GM23338 (cell line): Measurements from ENCODE around the gene PKD1L1. TPM values are rescaled to one million over a fixed set of nuclear protein-coding genes. Genes with fewer than 3 reads are reported as not detected.

Experiments used
- ATAC-seq: fragments of 200-7000 bp; cut with Tn5 transposase; 3 replicates; pipeline ENCODE4 v1.9.1; 2020
- DNase-seq: peaks from one replicate; pipeline ENCODE4 v3.0.0-alpha.2; 2015; ENCODE audit warnings: low spot score
- H2AFZ ChIP-seq: fragments of 200-600 bp; sonication (generic); 2 replicates; pipeline ENCODE4 v1.8.0; 2016; ENCODE audit warnings: antibody characterized with exemption, mild to moderate bottlenecking, moderate library complexity
- H3F3A ChIP-seq: fragments of 200-600 bp; sonication (generic); replicated peaks from 2 replicates; pipeline ENCODE4 v1.8.0; 2017; ENCODE audit warnings: antibody characterized with exemption, mixed run types, low read depth
- H3K27ac ChIP-seq: fragments of 200-600 bp; sonication (generic); 2 replicates; pipeline ENCODE4 v1.6.1; 2016; ENCODE audit warnings: low read depth
- H3K27me3 ChIP-seq: fragments of 200-600 bp; sonication (generic); 2 replicates; pipeline ENCODE4 v1.8.0; 2016; ENCODE audit warnings: mild to moderate bottlenecking, mixed run types, moderate library complexity; ENCODE audit not compliant: insufficient read depth
- H3K36me3 ChIP-seq: fragments of 200-600 bp; sonication (generic); 2 replicates; pipeline ENCODE4 v1.8.0; 2016; ENCODE audit warnings: mild to moderate bottlenecking; ENCODE audit not compliant: insufficient read depth
- H3K4me1 ChIP-seq: fragments of 200-600 bp; sonication (generic); 2 replicates; pipeline ENCODE4 v1.8.0; 2016; ENCODE audit warnings: mild to moderate bottlenecking, moderate library complexity; ENCODE audit not compliant: insufficient read depth
- H3K4me2 ChIP-seq: fragments of 200-600 bp; sonication (generic); 2 replicates; pipeline ENCODE4 v1.7.1; 2017; ENCODE audit warnings: mixed run types
- H3K4me3 ChIP-seq: fragments of 200-600 bp; sonication (generic); 2 replicates; pipeline ENCODE4 v1.6.1; 2016; ENCODE audit warnings: mixed run types
- H3K79me2 ChIP-seq: fragments of 200-600 bp; sonication (generic); replicated peaks from 2 replicates; pipeline ENCODE4 v1.8.0; 2017; ENCODE audit warnings: mild to moderate bottlenecking; ENCODE audit not compliant: insufficient read depth
- H3K9me2 ChIP-seq: fragments of 200-600 bp; sonication (generic); 2 replicates; pipeline ENCODE4 v1.8.0; 2017; ENCODE audit not compliant: insufficient read depth
- H4K20me1 ChIP-seq: fragments of 200-600 bp; sonication (generic); replicated peaks from 2 replicates; pipeline ENCODE4 v1.8.0; 2017; ENCODE audit warnings: mild to moderate bottlenecking; ENCODE audit not compliant: insufficient read depth
- H3K27ac Mint-ChIP-seq: 2 replicates; pipeline ENCODE4 v1.8.0; 2020; ENCODE audit warnings: inconsistent platforms, mild to moderate bottlenecking, moderate library complexity, mixed read lengths
- H3K27me3 Mint-ChIP-seq: 3 replicates; pipeline ENCODE4 v1.8.0; 2022; ENCODE audit warnings: low read depth, mild to moderate bottlenecking, moderate library complexity, mixed read lengths, inconsistent platforms; ENCODE audit not compliant: insufficient read depth, poor library complexity
- H3K36me3 Mint-ChIP-seq: 3 replicates; pipeline ENCODE4 v1.8.0; 2021; ENCODE audit warnings: low read depth, mild to moderate bottlenecking, inconsistent platforms, moderate library complexity, mixed read lengths
- H3K4me1 Mint-ChIP-seq: 3 replicates; pipeline ENCODE4 v1.8.0; 2020; ENCODE audit warnings: mild to moderate bottlenecking, inconsistent platforms, mixed read lengths
- H3K4me3 Mint-ChIP-seq: 3 replicates; pipeline ENCODE4 v1.8.0; 2021; ENCODE audit warnings: moderate library complexity, mild to moderate bottlenecking, inconsistent platforms, mixed read lengths
- H3K9me3 Mint-ChIP-seq: 3 replicates; pipeline ENCODE4 v1.8.0; 2020; ENCODE audit warnings: moderate library complexity, mild to moderate bottlenecking, inconsistent platforms, mixed read lengths
- CREB1 ChIP-seq: fragments of 250-450 bp; sonication (Bioruptor Pico); IDR thresholded peaks from 2 replicates; pipeline ENCODE4 v1.5.0; 2020; ENCODE audit warnings: low read depth, mild to moderate bottlenecking, moderate library complexity
- EZH2 ChIP-seq: fragments of 200-600 bp; sonication (generic); IDR thresholded peaks from one replicate; pipeline ENCODE4 v1.8.0; 2017; ENCODE audit warnings: antibody characterized with exemption, mild to moderate bottlenecking, low read depth; ENCODE audit not compliant: unreplicated experiment
- EZH2phosphoT487 ChIP-seq: fragments of 200-600 bp; sonication (generic); IDR thresholded peaks from one replicate; pipeline ENCODE4 v1.8.1; 2018; ENCODE audit warnings: antibody characterized with exemption; ENCODE audit not compliant: unreplicated experiment
- NANOG ChIP-seq: IDR thresholded peaks from 2 replicates; pipeline ENCODE4 v1.6.1; 2016; ENCODE audit warnings: antibody characterized with exemption, borderline replicate concordance
- POLR2AphosphoS5 ChIP-seq: IDR thresholded peaks from 2 replicates; pipeline ENCODE4 v1.6.1; 2016; ENCODE audit warnings: antibody characterized with exemption, low read depth
- ZNF114 ChIP-seq: fragments of 250-450 bp; sonication (Bioruptor Pico); IDR thresholded peaks from 2 replicates; pipeline ENCODE4 v1.5.0; 2020; ENCODE audit warnings: mild to moderate bottlenecking, moderate library complexity
- ZNF331 ChIP-seq: fragments of 250-450 bp; sonication (Bioruptor Pico); IDR thresholded peaks from 2 replicates; pipeline ENCODE4 v1.5.0; 2020; ENCODE audit warnings: low read depth, mild to moderate bottlenecking, moderate library complexity
- polyA plus RNA-seq: library from polyadenylated mRNA; unstranded; fragments of >200 nt; fragmentation: Nextera tagmentation; extraction: Ambion mirVana; gene quantifications from 2 replicates; pipeline ENCODE4 v1.2.1, GENCODE V29; 2016
- total RNA-seq: library from RNA; depleted of rRNA; stranded (reverse); fragments of >200 nt; shearing (Covaris generic); gene quantifications from 2 replicates; pipeline ENCODE4 v1.2.3, GENCODE V29; 2014
- TF ChIP-seq, protein P1 (sequence below): IDR thresholded peaks from one replicate; pipeline ENCODE4 v1.6.1; 2018; ENCODE audit warnings: antibody characterized with exemption; ENCODE audit not compliant: unreplicated experiment
- TF ChIP-seq, protein P2 (sequence below), 2 experiments: fragments of 200-600 bp in 1 of 2; sonication (generic) in 1 of 2; conservative IDR thresholded peaks; 2 replicates each; pipeline versions ENCODE4 v1.5.1 to v1.6.1; 2016 to 2017; ENCODE audit warnings: antibody characterized with exemption in 2 of 2, low read depth in 2 of 2, mild to moderate bottlenecking in 2 of 2, moderate library complexity in 1 of 2
- TF ChIP-seq, protein P3 (sequence below): fragments of 250-450 bp; sonication (Bioruptor Pico); IDR thresholded peaks from 2 replicates; pipeline ENCODE4 v1.5.0; 2020; ENCODE audit warnings: mild to moderate bottlenecking, moderate library complexity
- TF ChIP-seq, protein P4 (sequence below): IDR thresholded peaks from 2 replicates; pipeline ENCODE4 v1.6.1; 2016; ENCODE audit warnings: antibody characterized with exemption

PKD1L1 gene
- total and polyA plus RNA-seq, 2 experiments from 2014 or later, result 0.03 TPM; not detected in 1

DNA sequence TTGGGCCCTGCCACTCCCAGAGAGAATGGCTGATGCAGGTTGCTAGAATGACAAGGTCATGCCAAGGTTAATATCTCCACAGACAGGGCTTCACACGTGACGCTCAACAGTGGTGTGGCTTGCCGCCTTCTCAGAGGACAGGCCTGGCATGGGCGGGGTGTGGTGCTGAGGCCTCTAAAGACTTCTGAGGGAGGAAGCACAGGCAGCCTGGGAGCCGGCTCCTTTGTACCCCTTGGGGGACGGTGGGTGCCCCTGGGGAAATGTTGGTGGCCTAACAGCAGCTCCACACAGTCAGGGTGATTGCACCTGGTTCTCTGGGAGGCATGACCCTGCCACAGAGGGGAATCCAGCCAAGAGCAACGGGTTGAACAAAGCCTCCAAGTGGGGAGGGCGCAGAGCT lies 115.1 kb downstream of the PKD1L1 start:
- Histone ChIP-seq H3K4me1 (no peaks in the 10 kb centered on the region), H3K4me3 (no peak overlapping the region), H3K4me2 (no peak overlapping the region), H3F3A (no peaks in the 10 kb centered on the region), H4K20me1 (no peaks in the 10 kb centered on the region), H2AFZ (no peak overlapping the region), H3K36me3 (no peaks in the 10 kb centered on the region), H3K27ac (no peak overlapping the region), H3K79me2 (no peaks in the 10 kb centered on the region), H3K27me3 (no peaks in the 10 kb centered on the region), H3K9me2 (no peaks in the 10 kb centered on the region)
- Mint-ChIP-seq H3K36me3 (no peaks in the 10 kb centered on the region), H3K4me1 (no peaks in the 10 kb centered on the region), H3K4me3 (no peak overlapping the region), H3K27me3 (peaks cover 9% of the 10 kb centered on the region), H3K27ac (no peak overlapping the region; the same call in 1 of the 2 replicates), H3K9me3 (no peaks in the 10 kb centered on the region)
- ATAC-seq (no peak), DNase-seq (no peak)
- TF ChIP-seq, protein P1, sequence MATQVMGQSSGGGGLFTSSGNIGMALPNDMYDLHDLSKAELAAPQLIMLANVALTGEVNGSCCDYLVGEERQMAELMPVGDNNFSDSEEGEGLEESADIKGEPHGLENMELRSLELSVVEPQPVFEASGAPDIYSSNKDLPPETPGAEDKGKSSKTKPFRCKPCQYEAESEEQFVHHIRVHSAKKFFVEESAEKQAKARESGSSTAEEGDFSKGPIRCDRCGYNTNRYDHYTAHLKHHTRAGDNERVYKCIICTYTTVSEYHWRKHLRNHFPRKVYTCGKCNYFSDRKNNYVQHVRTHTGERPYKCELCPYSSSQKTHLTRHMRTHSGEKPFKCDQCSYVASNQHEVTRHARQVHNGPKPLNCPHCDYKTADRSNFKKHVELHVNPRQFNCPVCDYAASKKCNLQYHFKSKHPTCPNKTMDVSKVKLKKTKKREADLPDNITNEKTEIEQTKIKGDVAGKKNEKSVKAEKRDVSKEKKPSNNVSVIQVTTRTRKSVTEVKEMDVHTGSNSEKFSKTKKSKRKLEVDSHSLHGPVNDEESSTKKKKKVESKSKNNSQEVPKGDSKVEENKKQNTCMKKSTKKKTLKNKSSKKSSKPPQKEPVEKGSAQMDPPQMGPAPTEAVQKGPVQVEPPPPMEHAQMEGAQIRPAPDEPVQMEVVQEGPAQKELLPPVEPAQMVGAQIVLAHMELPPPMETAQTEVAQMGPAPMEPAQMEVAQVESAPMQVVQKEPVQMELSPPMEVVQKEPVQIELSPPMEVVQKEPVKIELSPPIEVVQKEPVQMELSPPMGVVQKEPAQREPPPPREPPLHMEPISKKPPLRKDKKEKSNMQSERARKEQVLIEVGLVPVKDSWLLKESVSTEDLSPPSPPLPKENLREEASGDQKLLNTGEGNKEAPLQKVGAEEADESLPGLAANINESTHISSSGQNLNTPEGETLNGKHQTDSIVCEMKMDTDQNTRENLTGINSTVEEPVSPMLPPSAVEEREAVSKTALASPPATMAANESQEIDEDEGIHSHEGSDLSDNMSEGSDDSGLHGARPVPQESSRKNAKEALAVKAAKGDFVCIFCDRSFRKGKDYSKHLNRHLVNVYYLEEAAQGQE, result no peak
- TF ChIP-seq EZH2phosphoT487, result no peak
- no peak for TF ChIP-seq NANOG
- TF ChIP-seq, protein P2, sequence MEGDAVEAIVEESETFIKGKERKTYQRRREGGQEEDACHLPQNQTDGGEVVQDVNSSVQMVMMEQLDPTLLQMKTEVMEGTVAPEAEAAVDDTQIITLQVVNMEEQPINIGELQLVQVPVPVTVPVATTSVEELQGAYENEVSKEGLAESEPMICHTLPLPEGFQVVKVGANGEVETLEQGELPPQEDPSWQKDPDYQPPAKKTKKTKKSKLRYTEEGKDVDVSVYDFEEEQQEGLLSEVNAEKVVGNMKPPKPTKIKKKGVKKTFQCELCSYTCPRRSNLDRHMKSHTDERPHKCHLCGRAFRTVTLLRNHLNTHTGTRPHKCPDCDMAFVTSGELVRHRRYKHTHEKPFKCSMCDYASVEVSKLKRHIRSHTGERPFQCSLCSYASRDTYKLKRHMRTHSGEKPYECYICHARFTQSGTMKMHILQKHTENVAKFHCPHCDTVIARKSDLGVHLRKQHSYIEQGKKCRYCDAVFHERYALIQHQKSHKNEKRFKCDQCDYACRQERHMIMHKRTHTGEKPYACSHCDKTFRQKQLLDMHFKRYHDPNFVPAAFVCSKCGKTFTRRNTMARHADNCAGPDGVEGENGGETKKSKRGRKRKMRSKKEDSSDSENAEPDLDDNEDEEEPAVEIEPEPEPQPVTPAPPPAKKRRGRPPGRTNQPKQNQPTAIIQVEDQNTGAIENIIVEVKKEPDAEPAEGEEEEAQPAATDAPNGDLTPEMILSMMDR (conservative IDR thresholded peaks at IDR 0.05; ENCODE audit: low read depth in 2 of 2), result no peak
- TF ChIP-seq, protein P3, sequence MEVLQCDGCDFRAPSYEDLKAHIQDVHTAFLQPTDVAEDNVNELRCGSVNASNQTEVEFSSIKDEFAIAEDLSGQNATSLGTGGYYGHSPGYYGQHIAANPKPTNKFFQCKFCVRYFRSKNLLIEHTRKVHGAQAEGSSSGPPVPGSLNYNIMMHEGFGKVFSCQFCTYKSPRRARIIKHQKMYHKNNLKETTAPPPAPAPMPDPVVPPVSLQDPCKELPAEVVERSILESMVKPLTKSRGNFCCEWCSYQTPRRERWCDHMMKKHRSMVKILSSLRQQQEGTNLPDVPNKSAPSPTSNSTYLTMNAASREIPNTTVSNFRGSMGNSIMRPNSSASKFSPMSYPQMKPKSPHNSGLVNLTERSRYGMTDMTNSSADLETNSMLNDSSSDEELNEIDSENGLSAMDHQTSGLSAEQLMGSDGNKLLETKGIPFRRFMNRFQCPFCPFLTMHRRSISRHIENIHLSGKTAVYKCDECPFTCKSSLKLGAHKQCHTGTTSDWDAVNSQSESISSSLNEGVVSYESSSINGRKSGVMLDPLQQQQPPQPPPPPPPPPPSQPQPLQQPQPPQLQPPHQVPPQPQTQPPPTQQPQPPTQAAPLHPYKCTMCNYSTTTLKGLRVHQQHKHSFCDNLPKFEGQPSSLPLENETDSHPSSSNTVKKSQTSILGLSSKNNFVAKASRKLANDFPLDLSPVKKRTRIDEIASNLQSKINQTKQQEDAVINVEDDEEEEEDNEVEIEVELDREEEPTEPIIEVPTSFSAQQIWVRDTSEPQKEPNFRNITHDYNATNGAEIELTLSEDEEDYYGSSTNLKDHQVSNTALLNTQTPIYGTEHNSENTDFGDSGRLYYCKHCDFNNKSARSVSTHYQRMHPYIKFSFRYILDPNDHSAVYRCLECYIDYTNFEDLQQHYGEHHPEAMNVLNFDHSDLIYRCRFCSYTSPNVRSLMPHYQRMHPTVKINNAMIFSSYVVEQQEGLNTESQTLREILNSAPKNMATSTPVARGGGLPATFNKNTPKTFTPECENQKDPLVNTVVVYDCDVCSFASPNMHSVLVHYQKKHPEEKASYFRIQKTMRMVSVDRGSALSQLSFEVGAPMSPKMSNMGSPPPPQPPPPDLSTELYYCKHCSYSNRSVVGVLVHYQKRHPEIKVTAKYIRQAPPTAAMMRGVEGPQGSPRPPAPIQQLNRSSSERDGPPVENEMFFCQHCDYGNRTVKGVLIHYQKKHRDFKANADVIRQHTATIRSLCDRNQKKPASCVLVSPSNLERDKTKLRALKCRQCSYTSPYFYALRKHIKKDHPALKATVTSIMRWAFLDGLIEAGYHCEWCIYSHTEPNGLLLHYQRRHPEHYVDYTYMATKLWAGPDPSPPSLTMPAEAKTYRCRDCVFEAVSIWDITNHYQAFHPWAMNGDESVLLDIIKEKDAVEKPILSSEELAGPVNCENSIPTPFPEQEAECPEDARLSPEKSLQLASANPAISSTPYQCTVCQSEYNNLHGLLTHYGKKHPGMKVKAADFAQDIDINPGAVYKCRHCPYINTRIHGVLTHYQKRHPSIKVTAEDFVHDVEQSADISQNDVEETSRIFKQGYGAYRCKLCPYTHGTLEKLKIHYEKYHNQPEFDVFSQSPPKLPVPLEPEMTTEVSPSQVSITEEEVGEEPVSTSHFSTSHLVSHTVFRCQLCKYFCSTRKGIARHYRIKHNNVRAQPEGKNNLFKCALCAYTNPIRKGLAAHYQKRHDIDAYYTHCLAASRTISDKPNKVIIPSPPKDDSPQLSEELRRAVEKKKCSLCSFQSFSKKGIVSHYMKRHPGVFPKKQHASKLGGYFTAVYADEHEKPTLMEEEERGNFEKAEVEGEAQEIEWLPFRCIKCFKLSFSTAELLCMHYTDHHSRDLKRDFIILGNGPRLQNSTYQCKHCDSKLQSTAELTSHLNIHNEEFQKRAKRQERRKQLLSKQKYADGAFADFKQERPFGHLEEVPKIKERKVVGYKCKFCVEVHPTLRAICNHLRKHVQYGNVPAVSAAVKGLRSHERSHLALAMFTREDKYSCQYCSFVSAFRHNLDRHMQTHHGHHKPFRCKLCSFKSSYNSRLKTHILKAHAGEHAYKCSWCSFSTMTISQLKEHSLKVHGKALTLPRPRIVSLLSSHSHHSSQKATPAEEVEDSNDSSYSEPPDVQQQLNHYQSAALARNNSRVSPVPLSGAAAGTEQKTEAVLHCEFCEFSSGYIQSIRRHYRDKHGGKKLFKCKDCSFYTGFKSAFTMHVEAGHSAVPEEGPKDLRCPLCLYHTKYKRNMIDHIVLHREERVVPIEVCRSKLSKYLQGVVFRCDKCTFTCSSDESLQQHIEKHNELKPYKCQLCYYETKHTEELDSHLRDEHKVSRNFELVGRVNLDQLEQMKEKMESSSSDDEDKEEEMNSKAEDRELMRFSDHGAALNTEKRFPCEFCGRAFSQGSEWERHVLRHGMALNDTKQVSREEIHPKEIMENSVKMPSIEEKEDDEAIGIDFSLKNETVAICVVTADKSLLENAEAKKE (CRISPR knock-in tag), result no peak
- TF ChIP-seq POLR2AphosphoS5, result no peak
- no peak for TF ChIP-seq ZNF114
- TF ChIP-seq CREB1 (CRISPR knock-in tag), result no peak
- TF ChIP-seq ZNF331 (CRISPR knock-in tag), result no peak
- TF ChIP-seq EZH2, result no peak
- TF ChIP-seq, protein P4, sequence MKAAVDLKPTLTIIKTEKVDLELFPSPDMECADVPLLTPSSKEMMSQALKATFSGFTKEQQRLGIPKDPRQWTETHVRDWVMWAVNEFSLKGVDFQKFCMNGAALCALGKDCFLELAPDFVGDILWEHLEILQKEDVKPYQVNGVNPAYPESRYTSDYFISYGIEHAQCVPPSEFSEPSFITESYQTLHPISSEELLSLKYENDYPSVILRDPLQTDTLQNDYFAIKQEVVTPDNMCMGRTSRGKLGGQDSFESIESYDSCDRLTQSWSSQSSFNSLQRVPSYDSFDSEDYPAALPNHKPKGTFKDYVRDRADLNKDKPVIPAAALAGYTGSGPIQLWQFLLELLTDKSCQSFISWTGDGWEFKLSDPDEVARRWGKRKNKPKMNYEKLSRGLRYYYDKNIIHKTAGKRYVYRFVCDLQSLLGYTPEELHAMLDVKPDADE, result no peak
